Left ventricle myocardium superior (tissue), 1 donor: ENCODE results near the gene PTPRM. TPM values are rescaled to one million over a fixed set of nuclear protein-coding genes. Genes with fewer than 3 reads are reported as not detected.
A peak's percentile ranks its signal among the peaks of the same experiment; 100 is the strongest.

Experiments used
- ATAC-seq: fragments of 200-7000 bp; cut with Tn5 transposase; one replicate; pipeline ENCODE4 v1.9.1; 2020; ENCODE audit warnings: mild to moderate bottlenecking, moderate library complexity
- DNase-seq: peaks from one replicate; pipeline ENCODE4 v3.0.0-alpha.2; 2020
- intact Hi-C: fragments of 100-400 bp; cut with micrococcal nuclease; formaldehyde crosslinking; loops from one replicate; pipeline ENCODE4 v1.11.0; 2022
- total RNA-seq: library from RNA; stranded (reverse); fragmentation: NEBNext Ultra II Directional; extraction: Animal tissue kit (Norgen Biotek cat#: 25700); gene quantifications from one replicate; pipeline ENCODE4 v1.2.1, GENCODE V29; 2021
- donor health status: DM: no; HTN: yes; CAD: no; lungs with severe emphysema.

The PTPRM gene
- total RNA-seq, 1 donor from 2014 or later = 100 TPM

- peak; percentile 65 for DNase-seq
- intact Hi-C loops = no loop called here
- peak; percentile 83 for ATAC-seq
Measured at GRCh38 chr18:8139891-8140406, 572.8 kb downstream of the PTPRM start.

- intact Hi-C loops = no loop called here
- ATAC-seq (peak; percentile 72), DNase-seq (peak; percentile 64)
Measured at GRCh38 chr18:8140841-8141501, 573.9 kb downstream of the PTPRM start.

GRCh38 chr18:8142131-8142711 is 575.1 kb downstream of the PTPRM start:
- DNase-seq = no peak
- intact Hi-C loops = no loop called here
- ATAC-seq = no peak

GRCh38 chr18:8142932-8143331 is 575.8 kb downstream of the PTPRM start:
- ATAC-seq (no peak), DNase-seq (no peak)
- intact Hi-C loops = no loop called here

- DNase-seq (no peak), ATAC-seq (no peak)
- intact Hi-C loops = no loop called here
Measured at GRCh38 chr18:8151181-8151580, 584.1 kb downstream of the PTPRM start.

- intact Hi-C loops = no loop called here
- ATAC-seq = peak; percentile 91
- DNase-seq = no peak
Measured at GRCh38 chr18:8153887-8154583, 586.9 kb downstream of the PTPRM start.

GRCh38 chr18:8162802-8163201 is 595.7 kb downstream of the PTPRM start:
- ATAC-seq = peak; percentile 91
- peak; percentile 48 for DNase-seq
- intact Hi-C loops = no loop called here

GRCh38 chr18:8163286-8163959 is 596.3 kb downstream of the PTPRM start:
- DNase-seq = no peak
- ATAC-seq = no peak
- intact Hi-C loops = no loop called here

- DNase-seq = no peak
- intact Hi-C loops = no loop called here
- peak; percentile 59 for ATAC-seq
Measured at GRCh38 chr18:8165095-8165494, 598.0 kb downstream of the PTPRM start.

- DNase-seq (no peak), ATAC-seq (no peak)
- intact Hi-C loops = no loop called here
Measured at GRCh38 chr18:8167026-8167425, 599.9 kb downstream of the PTPRM start.

- DNase-seq (no peak), ATAC-seq (no peak)
- intact Hi-C loops = no loop called here
Measured at GRCh38 chr18:8167673-8168072, 600.6 kb downstream of the PTPRM start.

GRCh38 chr18:8169722-8170121 is 602.6 kb downstream of the PTPRM start:
- ATAC-seq (no peak), DNase-seq (no peak)
- intact Hi-C loops = no loop called here

GRCh38 chr18:8174771-8175170 is 607.7 kb downstream of the PTPRM start:
- ATAC-seq = no peak
- intact Hi-C loops = no loop called here
- DNase-seq = no peak

- no peak for DNase-seq
- ATAC-seq = no peak
- intact Hi-C loops = no loop called here
Measured at GRCh38 chr18:8175501-8176061, 608.5 kb downstream of the PTPRM start.

- peak; percentile 42 for ATAC-seq
- DNase-seq = no peak
- intact Hi-C loops = no loop called here
Measured at GRCh38 chr18:8176109-8176508, 609.0 kb downstream of the PTPRM start.

- DNase-seq (no peak), ATAC-seq (peak; percentile 61)
- intact Hi-C loops = no loop called here
Measured at GRCh38 chr18:8176554-8176953, 609.4 kb downstream of the PTPRM start.

- no peak for DNase-seq
- peak; percentile 87 for ATAC-seq
- intact Hi-C loops = no loop called here
Measured at GRCh38 chr18:8177330-8178016, 610.4 kb downstream of the PTPRM start.

GRCh38 chr18:8186413-8186812 is 619.3 kb downstream of the PTPRM start:
- intact Hi-C loops = no loop called here
- DNase-seq = no peak
- peak; percentile 54 for ATAC-seq

- no peak for DNase-seq
- no peak for ATAC-seq
- intact Hi-C loops = no loop called here
Measured at GRCh38 chr18:8188184-8188583, 621.1 kb downstream of the PTPRM start.
